Skin epidermis (tissue), 12 donors: ENCODE measurements around the gene PARP12.

Experiments used
- H3K27ac ChIP-seq, 21 experiments: fragments of 200-600 bp; sonication (generic) in 11 of 21; one replicate each; pipeline ENCODE4 v1.5.0; 2020; ENCODE audit warnings: mild to moderate bottlenecking in 3 of 21, inconsistent platforms in 2 of 21, moderate library complexity in 2 of 21
- H3K4me3 ChIP-seq, 7 experiments: fragments of 200-600 bp; sonication (generic) in 2 of 7; one replicate each; pipeline ENCODE4 v1.5.0; 2020; ENCODE audit warnings: inconsistent platforms in 2 of 7, mild to moderate bottlenecking in 2 of 7, moderate library complexity in 1 of 7

The PARP12 gene

DNA sequence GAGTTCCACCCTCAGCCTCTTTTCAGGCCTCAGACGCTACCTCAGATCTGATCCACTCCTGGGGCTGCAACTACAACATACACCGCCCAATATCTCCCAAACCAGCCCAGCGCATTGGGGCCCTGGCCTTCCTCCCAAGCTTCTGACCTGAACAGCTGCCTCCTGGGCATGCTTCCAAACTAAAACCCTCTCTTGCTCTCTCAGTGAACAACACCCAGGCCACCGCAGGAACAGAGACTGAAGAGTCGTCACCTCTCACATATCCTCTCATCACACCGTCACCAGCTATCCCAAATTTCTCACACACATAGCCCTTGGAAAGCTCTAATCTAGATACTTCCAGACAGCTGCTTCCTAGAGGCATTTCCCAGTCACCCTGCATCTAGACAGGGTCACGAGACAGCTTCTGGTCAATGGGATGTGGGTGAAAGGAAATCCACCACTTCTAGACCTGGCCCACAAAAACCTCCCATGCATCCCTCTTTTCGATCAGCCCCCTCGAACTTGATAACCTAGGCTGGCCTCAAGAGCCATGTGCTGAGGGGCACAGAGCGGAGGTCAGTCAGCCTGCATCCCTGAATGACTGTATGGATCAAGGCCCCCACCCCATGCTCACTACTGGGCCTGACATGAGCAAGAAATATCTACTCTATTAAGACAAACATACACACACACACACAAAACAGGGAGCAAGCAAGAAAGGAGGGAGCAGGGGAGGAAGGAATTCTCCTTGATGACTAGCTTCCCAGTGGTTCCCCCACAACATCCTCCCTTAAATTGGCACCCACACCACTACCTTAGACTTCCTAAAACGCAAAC is 1.8 kb downstream of the PARP12 start:
- Histone ChIP-seq H3K4me3 (peak overlapping the region; percentile 45 to 90 (median 73)), H3K27ac (peak overlapping the region in 17 of 21 experiments; percentile 43 to 97 (median 94))

DNA sequence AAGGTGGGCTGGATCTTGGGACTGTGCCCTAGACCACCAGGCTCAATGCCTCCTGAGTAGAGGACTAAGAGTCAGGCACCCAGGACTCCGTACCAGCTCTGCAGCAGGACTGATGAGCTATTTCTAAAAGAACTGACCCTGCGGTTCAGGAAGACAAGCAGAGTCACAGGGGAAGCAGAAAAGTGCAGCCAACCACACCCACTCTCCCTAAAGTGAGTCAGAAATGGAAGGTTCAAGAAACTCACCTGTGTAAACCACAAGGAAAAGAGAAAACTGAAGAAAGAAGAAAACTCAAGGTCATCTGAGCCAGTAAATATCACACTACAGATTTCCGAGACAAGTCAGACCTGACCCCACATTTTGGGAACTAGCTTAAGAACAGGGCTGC is 2.5 kb downstream of the PARP12 start:
- Histone ChIP-seq H3K4me3 (no peak overlapping the region), H3K27ac (peak overlapping the region in 15 of 21 experiments; percentile 3 to 95 (median 39))

- H3K27ac ChIP-seq: peak overlapping the region in 16 of 21 experiments; percentile 3 to 95 (median 41)
- H3K4me3 ChIP-seq: no peak overlapping the region
Measured at GRCh38 chr7:140059273-140060242, 3.2 kb downstream of the PARP12 start.

GRCh38 chr7:140058517-140058916 is 4.2 kb downstream of the PARP12 start:
- H3K4me3 ChIP-seq: no peak overlapping the region
- H3K27ac ChIP-seq: peak overlapping the region in 2 of 21 experiments; percentile 2 to 39

GRCh38 chr7:140057143-140057535 is 5.6 kb downstream of the PARP12 start:
- Histone ChIP-seq H3K4me3 (no peak overlapping the region), H3K27ac (peak overlapping the region in 4 of 21 experiments; percentile 7 to 35 (median 30))

- Histone ChIP-seq H3K4me3 (no peak overlapping the region), H3K27ac (peak overlapping the region in 3 of 21 experiments; percentile 7 to 35 (median 30))
Measured at GRCh38 chr7:140056431-140057142, 6.2 kb downstream of the PARP12 start.

DNA sequence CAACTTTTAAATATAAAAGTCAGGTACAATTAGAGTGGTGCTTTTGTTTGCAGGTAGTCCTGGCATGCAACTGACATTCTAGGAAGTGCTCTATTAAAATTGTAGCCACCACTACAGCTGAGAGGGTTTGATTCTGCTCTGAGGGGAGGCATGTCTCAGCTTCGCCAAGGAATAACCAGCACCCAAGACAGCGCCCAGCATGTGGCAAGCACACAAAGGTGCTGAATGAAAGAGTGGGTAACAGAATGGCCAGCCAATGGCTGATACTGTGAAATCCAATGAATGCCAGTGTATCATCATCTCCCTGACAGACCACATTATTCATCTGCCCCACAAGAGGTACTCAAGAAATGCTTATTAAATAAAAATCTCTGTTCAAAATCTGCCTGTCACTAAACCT is 6.9 kb downstream of the PARP12 start:
- no peak overlapping the region for H3K27ac ChIP-seq
- H3K4me3 ChIP-seq: no peak overlapping the region

DNA sequence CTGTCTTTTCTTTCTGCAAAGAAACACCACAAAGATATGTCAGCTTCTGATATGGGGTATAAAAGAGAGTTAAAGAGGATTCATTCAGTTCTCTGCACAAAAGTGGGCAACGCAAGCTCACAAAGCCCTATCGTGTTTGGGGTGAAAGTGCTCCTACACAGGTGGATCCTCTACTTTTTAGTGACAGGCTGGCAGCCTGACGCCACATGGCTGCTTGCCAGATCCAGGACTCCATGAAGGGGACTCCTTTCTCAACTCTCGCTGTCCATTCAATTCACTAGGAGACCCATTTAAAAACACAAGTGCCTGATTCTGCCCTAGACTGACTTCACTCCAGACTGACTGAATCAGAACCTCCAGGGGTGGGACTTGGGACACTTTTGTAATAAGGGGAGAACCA is 8.0 kb downstream of the PARP12 start:
- no peak overlapping the region for H3K4me3 ChIP-seq
- H3K27ac ChIP-seq: peak overlapping the region in 2 of 21 experiments; percentile 6 to 51

GRCh38 chr7:140053812-140054539 is 8.8 kb downstream of the PARP12 start:
- Histone ChIP-seq H3K4me3 (no peak overlapping the region), H3K27ac (peak overlapping the region in 1 of 21 experiments; percentile 51)

- Histone ChIP-seq H3K4me3 (no peak overlapping the region), H3K27ac (peak overlapping the region in 1 of 21 experiments; percentile 31)
Measured at GRCh38 chr7:140051820-140052219, 10.9 kb downstream of the PARP12 start.

DNA sequence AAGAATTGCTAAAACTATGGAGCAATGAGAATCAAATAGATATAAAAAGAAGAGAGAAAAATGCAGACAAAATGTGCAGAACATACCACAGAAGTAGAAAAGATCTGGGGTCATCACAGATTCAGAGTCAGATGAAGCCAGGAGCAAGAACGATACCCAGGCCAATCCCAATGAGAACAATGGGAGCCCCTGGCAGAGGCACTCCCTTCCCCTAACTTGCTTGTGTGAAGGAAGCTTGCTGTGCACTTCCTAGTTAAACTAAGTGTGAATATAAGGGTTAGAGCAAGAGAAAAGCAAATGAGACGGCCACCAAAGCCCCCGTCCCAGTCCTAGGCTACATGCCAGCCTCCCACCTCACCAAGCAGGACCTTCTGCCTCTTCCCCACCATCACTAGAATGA is 12.7 kb downstream of the PARP12 start:
- no peak overlapping the region for H3K4me3 ChIP-seq
- peak overlapping the region in 4 of 21 experiments; percentile 33 to 71 (median 55) for H3K27ac ChIP-seq

DNA sequence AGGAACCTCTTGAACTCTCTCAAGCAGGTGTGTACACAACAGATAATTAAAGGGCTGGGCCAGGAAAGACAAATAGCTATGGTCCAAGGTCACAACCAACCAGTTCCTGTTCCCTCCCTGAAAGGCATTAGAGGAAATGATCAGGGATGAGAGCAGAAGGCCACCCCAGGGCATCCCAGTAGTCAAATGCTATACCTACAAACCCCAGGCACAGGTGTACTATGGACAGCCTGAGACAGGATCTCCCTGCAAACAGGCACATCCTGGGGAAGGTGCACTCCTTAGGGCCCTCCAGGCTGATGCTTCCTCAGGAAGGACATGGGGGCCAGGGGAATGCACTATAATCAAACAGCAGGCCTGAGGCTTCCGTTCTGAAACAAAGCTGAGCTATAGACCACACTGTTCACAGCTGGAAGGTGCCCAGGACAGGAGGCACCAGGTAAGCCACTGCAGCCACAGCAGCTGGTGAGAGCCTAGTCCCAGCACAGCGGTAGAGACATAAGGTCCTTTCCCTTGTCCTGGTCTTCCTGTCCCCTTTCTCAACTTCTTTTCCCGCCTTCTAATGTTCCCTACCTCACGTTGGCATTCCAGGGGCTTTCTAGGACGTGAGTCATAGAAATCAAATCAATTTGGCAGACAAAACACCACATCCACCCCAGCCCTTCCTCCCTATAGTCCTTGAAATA is 13.3 kb downstream of the PARP12 start:
- no peak overlapping the region for H3K4me3 ChIP-seq
- H3K27ac ChIP-seq: peak overlapping the region in 5 of 21 experiments; percentile 10 to 44 (median 27)

DNA sequence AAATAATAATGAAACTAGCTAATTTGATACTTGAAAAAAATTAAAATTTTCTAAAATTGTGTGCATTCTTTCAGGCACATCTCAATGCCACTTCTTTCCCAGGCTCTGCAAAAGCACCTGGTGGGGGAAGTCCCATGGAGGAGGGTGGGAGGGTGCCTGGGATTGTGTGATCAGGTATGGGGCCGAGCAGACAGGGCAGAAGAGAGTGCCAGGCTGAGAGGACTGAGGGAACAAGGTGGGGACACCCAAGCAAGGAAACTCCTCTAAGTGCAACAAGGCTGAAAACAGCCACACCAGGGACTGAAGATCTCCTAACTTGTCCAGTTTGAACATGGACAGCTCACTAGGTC is 13.8 kb downstream of the PARP12 start:
- Histone ChIP-seq H3K4me3 (no peak overlapping the region), H3K27ac (peak overlapping the region in 2 of 21 experiments; percentile 10 to 43)

DNA sequence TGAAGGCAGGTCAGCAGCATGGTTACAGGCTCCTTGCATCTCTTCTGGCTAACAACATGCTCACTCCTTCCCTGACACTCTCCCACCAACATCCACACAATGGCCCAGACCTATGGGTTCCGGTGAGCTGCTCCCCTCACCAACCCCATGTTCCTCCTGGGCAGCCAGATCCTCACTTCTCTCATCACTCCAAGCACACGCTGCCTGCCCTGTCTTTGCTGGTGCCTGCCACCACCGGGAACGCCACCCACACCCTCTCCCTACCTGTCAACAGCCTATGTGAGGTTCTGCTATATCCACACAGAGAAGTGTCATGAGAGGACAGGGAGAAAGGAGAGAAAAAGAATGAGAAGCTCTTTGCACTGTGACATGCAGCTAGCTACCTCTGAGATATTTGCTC is 14.6 kb downstream of the PARP12 start:
- no peak overlapping the region for H3K4me3 ChIP-seq
- H3K27ac ChIP-seq: no peak overlapping the region

DNA sequence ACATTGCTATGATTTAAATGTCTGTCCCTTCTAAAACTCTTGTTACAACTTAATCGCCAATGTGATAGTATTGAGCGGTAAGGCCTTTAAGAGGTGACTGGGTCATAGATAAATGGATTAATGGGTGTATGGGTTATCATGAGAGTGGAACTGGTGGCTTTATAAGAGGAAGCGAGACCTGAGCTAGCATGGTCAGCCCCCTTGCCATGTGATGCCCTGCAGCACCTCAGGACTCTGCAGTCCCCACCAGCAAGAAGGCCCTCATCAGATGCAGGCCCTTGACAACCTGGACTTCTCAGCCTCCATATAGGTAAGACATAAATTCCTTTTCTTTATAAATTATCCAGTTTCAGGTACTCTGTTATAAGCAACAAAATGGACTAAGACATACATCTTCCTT is 15.6 kb downstream of the PARP12 start:
- H3K4me3 ChIP-seq: no peak overlapping the region
- no peak overlapping the region for H3K27ac ChIP-seq

DNA sequence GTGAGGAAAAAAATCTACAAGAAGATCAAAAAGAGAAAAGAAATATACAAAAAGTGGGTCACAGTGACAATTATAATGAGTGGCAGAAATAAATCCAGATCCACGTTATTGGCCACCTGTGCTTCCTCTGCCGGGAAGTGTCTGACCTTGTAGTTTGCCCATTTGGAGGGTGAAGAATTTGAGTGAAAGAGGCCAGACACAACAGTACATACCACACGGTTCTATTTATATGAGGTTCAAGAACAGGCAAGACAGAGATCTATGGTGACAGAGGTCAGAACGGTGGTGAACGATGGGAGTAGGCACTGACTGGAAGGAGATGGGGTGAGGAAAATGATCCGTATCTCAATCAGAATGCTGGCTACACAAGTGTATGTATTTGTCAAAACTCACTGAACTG is 17.1 kb downstream of the PARP12 start:
- Histone ChIP-seq H3K4me3 (no peak overlapping the region), H3K27ac (no peak overlapping the region)

- H3K27ac ChIP-seq: no peak overlapping the region
- H3K4me3 ChIP-seq: no peak overlapping the region
Measured at GRCh38 chr7:140044251-140044650, 18.5 kb downstream of the PARP12 start.

GRCh38 chr7:140042386-140042670 is 20.4 kb downstream of the PARP12 start:
- Histone ChIP-seq H3K4me3 (no peak overlapping the region), H3K27ac (no peak overlapping the region)
